Occipital lobe (tissue), 2 donors: ENCODE measurements around the gene MROH7. TPM values are rescaled to one million over a fixed set of nuclear protein-coding genes. Genes with fewer than 3 reads are reported as not detected.

ENCODE experiments used
- DNase-seq: peaks from one replicate; lab custom pipeline; 2025; lab: John Stamatoyannopoulos, UW
- total RNA-seq: library from RNA; depleted of rRNA; stranded (reverse); fragments of >200 nt; gene quantifications from one replicate; pipeline ENCODE4 v1.2.3, GENCODE V29; 2014

MROH7 gene
- 1.4 TPM for total RNA-seq

- no peak for DNase-seq
Measured at GRCh38 chr1:54640863-54641836, at the start of gene MROH7. MROH7 (plus strand) TSS chr1:54641786; CDS start chr1:54652927, 11,141 bp downstream.

DNA sequence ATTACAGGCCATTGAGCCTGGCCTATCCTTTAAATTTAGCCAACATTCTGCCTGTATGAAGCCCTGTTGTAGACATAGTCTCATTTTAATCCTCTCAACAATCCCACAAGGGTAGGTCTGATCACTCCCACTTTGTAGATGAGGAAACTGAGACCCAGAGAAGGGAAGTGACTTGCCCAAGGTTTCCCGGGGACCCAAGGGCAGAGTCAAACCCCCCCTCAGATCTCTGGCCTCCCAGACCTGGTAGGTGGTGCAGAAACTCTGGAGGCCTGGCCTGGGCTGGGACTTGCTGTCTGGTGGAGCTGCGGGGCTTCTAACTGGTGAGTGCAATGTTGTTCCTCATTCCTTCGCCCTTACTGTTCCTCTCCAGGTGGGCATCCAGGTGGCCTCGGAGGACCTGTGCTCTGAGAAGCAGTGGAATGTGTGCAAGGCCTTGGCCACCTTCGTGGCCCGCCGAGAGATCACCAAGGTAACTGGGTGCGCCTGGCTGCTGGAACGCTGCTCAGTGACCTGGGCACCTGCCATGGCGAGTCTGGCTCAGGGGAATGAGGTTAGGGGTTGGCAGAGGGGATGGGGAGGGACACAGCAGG, 47.9 kb upstream of the MROH7 start:
- DNase-seq, result no peak

GRCh38 chr1:54594463-54594862, 47.1 kb upstream of the MROH7 start:
- DNase-seq, result no peak

DNA sequence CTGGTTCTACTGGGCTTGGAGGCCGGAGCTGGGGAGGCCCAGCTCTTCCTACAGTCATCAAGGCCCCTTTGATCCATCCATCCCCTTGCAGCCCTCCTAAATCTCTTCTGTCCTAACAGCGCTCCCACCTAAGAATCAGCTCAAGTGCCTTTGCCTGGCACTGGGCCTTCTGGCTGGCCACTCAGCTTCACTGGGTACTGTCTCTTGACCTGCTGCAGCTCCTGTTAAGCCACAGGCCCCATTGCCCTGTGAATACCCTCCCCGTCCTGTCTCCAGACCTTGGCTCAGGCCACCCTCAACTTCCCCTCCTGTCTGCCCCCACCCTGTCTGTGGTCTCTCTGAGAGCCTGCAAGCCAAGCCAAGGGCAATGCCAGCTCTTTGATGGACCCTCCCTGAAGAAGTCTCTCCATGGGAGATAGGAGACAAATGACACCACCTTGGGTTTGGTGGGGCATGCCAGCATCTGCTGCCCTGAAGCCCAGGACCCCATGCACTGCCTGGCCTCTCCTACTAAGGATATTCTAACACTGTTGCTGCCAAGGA, 45.6 kb upstream of the MROH7 start:
- no peak for DNase-seq

DNA sequence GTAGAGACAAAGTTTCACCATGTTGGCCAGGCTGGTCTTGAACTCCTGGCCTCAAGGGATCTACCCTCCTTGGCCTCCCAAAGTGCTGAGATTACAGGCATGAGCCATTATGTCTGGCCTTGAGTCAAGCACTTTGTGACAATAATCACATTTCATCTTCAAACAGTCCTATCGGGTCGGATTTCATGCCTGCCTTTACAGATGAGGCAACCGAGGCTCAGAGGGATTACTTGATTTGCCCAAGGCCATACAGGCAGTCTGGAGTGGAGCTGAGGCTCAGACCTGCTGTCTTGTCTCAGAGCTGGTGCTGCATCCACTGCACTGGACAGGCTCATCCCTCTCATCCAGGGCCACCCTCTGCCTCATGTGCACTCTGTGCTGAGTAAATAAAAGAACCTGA, 44.8 kb upstream of the MROH7 start:
- no peak for DNase-seq

DNA sequence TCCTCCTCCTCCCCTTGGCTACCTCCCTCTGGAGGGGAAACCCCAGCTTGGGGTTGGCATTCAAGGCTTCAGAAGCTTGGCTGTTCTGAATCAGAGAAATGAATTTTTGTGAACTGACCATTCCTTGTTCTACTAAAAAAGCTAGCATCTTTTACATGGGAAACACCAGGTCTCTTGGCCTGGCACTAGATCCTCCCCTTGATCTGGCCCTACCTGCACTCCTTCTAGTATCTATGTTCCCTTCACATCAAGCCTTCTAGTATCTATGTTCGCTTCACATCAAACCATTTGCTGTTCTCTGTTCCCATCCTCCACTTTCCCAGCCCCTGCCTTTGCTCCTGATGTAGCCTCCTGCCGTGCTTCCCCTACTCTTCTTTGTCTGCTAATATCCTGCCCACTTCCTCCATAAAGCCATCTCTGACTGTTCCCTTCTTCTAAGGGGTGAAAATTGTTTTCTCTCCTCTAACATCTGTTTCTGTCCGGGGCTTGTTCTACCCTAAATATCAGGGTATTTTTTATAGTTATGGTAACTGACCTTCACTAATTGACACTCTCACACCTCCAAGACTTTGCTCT, 44.0 kb upstream of the MROH7 start:
- DNase-seq, result no peak

GRCh38 chr1:54599211-54599823, 42.3 kb upstream of the MROH7 start:
- DNase-seq, result no peak

- no peak for DNase-seq
Measured at GRCh38 chr1:54600947-54601721, 40.5 kb upstream of the MROH7 start.

DNA sequence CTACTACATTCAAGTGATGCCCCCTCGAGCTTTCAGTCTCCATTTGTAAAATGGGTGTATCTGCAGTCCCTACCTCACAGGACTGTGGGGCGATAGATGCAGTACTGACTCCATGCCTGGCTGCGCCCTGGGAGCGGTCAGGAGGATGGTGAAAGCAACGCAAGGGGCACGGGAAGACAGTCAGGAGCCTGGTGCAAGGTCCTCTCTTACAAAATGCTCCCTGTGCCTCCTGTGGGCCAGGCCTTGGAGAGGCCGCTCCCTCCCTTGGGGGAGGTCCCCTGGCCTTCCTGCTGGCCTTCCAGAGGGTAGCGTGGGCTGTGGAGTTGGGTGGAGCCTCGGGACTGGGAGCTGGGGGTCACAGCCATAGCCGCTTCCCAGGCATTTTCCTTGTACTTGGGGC, 39.9 kb upstream of the MROH7 start:
- DNase-seq, result no peak

GRCh38 chr1:54602554-54602953, 39.0 kb upstream of the MROH7 start:
- no peak for DNase-seq

- no peak for DNase-seq
Measured at GRCh38 chr1:54603241-54603640, 38.3 kb upstream of the MROH7 start.

DNA sequence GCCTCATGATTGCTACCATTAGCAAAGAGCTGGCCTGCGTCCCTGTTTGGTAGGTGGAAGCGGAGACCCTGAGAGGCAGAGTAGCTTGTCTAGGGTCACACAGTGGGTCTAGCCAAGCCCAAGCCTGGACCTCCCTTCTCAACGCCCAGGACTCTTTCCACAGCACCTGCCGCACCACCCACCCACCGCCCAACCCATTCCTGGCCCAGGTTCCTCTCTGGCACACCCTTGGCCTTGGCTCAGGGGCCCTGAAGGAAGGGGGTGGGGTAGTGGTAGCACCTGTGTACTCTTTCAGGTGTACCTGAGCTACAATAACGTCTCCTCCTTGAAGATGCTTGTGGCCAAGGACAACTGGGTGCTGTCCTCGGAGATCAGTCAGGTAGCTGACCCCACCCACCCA, 37.5 kb upstream of the MROH7 start:
- no peak for DNase-seq

DNA sequence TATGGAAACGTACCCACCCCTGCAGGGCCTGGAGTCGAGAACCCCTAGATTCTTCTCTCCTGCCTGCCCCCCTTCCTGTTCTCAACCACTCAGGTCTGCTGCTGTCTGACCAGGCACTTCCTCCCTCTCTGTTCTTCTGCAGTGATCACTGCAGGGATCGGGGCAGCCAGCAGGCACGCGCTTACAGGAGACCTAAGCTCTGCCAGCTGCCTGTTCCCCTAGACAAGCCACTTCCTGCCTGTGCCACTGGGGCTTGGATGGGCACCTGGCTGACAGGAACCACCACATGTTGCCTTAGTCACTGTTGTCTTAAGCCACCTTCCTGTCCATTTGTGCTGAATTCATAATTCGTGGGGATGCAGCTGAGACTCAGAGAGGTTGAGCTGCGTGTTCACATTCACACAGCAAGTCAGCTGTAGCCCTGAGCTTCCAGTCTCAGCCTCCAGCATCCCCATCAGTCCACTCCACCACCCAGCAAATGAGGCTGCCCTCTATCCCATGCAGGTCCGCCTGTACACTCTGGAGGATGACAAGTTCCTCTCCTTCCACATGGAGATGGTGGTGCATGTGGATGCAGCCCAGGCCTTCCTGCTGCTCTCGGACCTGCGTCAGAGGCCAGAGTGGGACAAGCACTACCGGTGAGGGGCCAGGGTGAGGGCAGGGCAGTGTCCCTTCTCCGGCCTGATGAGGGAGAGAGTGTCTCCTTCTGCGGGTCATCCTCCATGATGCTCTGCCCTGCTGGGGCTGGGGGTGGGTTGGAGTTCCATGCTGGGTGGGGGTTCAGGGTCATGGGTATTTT, 36.8 kb upstream of the MROH7 start:
- DNase-seq, result no peak

DNA sequence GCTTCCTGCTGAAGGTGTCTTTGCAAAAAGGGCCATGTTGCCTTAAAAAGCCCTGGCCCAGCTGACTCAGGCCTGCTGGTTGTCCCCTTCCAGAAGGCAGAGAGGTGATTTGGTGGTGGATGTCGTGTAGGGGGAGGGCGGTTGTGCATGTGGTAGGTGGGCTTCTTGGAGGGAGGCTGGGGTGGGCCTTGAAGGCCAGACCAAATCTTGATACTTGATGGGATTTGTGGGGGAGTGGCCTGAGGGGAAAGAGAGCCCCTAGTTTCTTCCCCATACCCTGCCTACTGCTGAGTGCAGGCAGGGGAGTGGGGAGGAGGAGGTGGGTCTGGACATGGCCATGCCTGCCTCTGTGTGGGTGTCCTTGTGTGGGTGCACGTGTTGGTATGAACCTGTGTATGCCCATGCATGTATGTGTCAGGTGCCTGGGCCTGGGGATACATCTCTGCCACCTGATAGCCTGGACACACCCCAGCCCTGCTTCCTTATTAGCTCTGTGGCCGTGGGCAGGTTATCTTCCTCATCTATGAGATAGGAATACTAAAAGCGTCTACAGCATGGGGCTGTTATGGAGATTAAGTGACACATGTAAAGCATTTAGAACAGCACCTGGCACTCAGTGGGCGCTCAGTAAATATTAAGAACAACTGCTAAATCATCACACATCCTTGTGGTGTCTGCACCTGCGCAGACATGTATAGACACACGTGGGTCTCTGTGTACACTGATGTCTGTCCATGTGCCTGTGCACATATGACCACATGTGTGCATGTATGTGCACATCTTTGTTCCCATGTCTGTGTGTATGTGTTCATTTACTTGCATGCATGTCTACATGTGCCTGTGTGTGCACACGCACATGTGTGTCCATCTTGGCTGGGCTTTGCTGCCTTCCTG, 35.2 kb upstream of the MROH7 start:
- DNase-seq, result no peak

DNA sequence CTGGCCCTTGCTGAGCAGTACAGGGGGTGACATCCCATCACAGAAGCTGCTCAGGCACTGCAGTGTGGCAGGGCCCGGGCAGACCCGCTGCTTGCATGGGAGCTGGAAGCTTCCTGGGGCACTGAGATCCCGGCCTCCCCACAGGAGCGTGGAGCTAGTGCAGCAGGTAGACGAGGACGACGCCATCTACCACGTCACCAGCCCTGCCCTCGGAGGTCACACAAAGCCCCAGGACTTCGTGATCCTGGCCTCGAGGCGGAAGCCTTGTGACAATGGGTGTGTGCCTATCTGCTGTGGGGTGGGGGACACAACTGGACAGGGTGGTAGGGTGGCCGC, 34.6 kb upstream of the MROH7 start:
- no peak for DNase-seq

GRCh38 chr1:54607821-54608565, 33.6 kb upstream of the MROH7 start:
- no peak for DNase-seq

- DNase-seq, result no peak
Measured at GRCh38 chr1:54608566-54609230, 32.9 kb upstream of the MROH7 start.
